HG02798 (cell line): Measurements from ENCODE around the gene CHD2.
"Not testable (repeated sequence)": the region's sequence is repeated elsewhere in the genome, so short reads cannot be mapped to it uniquely, and the experiment has no call there.

Experiments
- ATAC-seq: cut with Tn5 transposase; IDR thresholded peaks from one replicate; pipeline ENCODE4 v1.9.1; 2021; ENCODE audit warnings: mild to moderate bottlenecking; ENCODE audit not compliant: unreplicated experiment, poor library complexity

Gene CHD2

GRCh38 chr15:93059442-93059841, 159.3 kb downstream of the CHD2 start:
- ATAC-seq = no peak

- ATAC-seq = no peak
These were observed 160.5 kb downstream of the CHD2 start for GRCh38 chr15:93060336-93061248.

- not testable (repeated sequence) for ATAC-seq
These were observed 162.6 kb downstream of the CHD2 start for GRCh38 chr15:93062628-93063261.

- ATAC-seq = no peak
These were observed 163.1 kb downstream of the CHD2 start for GRCh38 chr15:93063262-93063671.

- ATAC-seq = no peak
These were observed 163.9 kb downstream of the CHD2 start for GRCh38 chr15:93063796-93064690.

GRCh38 chr15:93065641-93066045, 165.5 kb downstream of the CHD2 start:
- ATAC-seq = no peak

GRCh38 chr15:93066224-93066681, 166.1 kb downstream of the CHD2 start:
- no peak for ATAC-seq

GRCh38 chr15:93066834-93067648, 166.9 kb downstream of the CHD2 start:
- ATAC-seq = no peak

GRCh38 chr15:93067649-93068085, 167.5 kb downstream of the CHD2 start:
- ATAC-seq = no peak

GRCh38 chr15:93068581-93069199, 168.6 kb downstream of the CHD2 start:
- no peak for ATAC-seq

GRCh38 chr15:93070132-93070531, 170.0 kb downstream of the CHD2 start:
- ATAC-seq = no peak

GRCh38 chr15:93070551-93071296, 170.6 kb downstream of the CHD2 start:
- no peak for ATAC-seq

GRCh38 chr15:93071469-93071936, 171.4 kb downstream of the CHD2 start:
- ATAC-seq = no peak

GRCh38 chr15:93072011-93072410, 171.9 kb downstream of the CHD2 start:
- ATAC-seq = no peak

- no peak for ATAC-seq
These were observed 172.6 kb downstream of the CHD2 start for GRCh38 chr15:93072411-93073394.

- no peak for ATAC-seq
These were observed 173.4 kb downstream of the CHD2 start for GRCh38 chr15:93073465-93073952.

- ATAC-seq = no peak
These were observed 174.5 kb downstream of the CHD2 start for GRCh38 chr15:93074599-93074998.
